Measurements from ENCODE around the gene AGAP1.

DNA sequence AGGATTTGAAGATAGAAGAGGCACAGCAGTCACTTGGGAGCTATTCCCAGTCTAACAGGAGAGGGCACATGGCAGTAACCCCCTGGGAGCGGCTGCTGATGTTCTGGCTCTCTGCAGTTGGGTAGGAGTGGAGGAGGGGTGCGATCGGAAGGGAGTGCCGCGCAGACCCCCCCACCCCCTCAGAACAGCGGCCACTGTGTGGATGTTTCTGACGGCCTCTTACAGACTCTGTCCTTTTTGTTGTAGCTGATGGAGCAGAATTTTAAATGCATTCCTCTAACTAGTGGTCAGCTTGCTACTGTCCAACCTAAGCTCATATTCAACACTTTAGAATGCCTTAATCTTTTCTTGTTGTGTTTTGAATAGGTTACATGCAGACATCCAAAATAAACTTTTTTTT lies 127.9 kb downstream of the AGAP1 start:
- TF ChIP-seq, protein P1, sequence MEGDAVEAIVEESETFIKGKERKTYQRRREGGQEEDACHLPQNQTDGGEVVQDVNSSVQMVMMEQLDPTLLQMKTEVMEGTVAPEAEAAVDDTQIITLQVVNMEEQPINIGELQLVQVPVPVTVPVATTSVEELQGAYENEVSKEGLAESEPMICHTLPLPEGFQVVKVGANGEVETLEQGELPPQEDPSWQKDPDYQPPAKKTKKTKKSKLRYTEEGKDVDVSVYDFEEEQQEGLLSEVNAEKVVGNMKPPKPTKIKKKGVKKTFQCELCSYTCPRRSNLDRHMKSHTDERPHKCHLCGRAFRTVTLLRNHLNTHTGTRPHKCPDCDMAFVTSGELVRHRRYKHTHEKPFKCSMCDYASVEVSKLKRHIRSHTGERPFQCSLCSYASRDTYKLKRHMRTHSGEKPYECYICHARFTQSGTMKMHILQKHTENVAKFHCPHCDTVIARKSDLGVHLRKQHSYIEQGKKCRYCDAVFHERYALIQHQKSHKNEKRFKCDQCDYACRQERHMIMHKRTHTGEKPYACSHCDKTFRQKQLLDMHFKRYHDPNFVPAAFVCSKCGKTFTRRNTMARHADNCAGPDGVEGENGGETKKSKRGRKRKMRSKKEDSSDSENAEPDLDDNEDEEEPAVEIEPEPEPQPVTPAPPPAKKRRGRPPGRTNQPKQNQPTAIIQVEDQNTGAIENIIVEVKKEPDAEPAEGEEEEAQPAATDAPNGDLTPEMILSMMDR (IDR thresholded peaks at IDR 0.05), result no peak
- no peak for TF ChIP-seq POLR2A (IDR thresholded peaks at IDR 0.05)
